SHP77 treated with DMSO at 0.1 percent for 48 hours (cell line): ENCODE measurements around the gene CSAD.
"Not testable (repeated sequence)": the region's sequence is repeated elsewhere in the genome, so short reads cannot be mapped to it uniquely, and the experiment has no call there.

Experiments
- DNase-seq: peaks from one replicate; lab custom pipeline; 2025; lab: John Stamatoyannopoulos, UW

The CSAD gene

GRCh38 chr12:53145383-53146260 is 35.1 kb downstream of the CSAD start:
- DNase-seq = no peak

DNA sequence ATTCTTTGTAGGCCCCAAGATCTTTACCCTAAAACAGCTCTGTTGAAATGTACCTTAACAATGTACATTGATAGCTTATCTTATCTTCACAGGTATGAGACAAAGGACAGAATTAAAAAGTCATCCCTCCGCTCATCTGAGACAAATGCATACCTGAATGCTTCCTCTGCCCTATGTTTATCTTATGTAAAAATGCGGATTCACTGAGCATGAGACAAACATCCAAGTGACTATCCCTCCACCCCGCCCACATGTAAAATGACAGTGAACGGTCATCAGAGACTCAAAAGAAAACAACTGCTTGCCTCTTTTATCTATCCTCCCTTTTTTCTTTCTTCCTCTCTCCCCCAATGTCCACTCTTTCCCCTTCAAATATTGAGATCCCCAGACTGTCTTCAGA is 37.4 kb downstream of the CSAD start:
- DNase-seq = no peak

DNA sequence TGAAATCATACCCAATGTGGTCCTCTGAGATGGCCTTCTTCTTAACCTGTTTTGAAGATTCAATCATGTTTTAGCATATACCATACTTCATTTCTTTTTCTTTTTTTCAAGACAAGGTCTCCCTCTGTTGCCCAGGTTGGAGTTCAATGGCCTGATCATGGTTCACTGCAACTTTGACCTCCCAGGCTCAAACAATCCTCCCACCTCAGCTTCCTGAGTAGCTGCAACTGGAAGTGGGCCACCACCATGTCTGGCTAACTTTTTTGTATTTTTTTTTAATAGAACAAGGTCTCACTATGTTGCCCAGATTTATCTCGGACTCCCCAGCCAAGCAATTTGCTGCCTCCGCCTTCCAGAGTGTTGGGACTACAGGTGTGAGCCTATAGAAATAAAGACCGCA is 47.0 kb downstream of the CSAD start:
- no peak for DNase-seq

- DNase-seq = no peak
Observed at GRCh38 chr12:53131844-53132243, 48.9 kb downstream of the CSAD start.

DNA sequence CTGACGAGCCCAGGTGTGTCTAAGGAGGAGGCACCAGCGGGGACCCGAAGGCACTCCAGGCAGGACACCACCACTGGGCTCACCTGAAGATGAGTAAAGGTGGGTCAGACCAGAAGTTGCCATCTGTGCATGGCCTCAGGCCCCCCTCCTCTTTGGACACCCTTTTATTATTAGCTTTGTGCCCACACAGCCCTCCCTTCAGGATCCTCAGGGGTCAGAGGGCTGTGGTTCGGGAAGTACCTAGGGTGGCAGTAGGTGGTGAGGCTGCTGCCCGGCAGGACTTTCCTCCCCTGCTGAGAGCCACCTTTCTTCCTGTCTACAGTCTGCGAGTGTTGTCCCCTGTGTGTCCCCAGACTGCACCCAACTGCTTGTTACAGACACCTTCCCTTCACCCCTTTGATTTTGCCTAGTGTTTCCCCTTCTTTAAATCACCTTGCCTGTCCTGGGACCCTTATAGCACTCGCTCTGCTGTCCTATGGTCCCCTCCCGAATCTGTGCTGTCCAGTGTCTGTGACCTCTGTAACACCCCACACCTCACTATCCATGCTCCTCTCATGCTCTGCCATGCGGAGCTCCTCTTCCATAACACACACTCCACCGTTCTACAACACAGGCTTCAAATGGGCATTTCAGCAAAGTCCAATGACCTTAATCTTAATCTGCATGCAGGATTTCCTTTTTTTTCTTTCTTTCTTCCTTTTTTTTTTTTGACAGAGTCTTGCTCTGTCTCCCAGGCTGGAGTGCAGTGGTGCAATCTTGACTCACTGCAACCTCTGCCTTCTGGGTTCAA is 51.8 kb downstream of the CSAD start:
- no peak for DNase-seq

DNA sequence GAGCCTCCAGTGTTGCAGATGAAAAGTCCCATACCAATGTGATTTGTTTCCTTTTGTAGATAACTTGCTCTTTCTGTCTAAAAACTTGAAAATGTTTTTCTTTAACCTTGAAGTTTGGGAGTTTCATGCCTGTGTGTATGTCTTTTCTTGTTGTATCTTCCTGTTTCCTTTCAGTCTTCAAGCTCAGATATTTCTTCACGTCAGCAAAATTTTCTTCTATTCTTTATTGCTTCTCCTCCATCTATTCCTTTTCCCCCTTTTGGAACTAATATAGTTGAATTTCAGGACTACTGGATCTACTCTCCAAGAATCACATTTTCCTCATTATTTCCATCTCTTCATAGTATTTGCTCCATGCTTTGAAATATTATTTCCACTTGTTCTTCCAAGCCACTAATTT is 53.6 kb downstream of the CSAD start:
- DNase-seq = no peak

DNA sequence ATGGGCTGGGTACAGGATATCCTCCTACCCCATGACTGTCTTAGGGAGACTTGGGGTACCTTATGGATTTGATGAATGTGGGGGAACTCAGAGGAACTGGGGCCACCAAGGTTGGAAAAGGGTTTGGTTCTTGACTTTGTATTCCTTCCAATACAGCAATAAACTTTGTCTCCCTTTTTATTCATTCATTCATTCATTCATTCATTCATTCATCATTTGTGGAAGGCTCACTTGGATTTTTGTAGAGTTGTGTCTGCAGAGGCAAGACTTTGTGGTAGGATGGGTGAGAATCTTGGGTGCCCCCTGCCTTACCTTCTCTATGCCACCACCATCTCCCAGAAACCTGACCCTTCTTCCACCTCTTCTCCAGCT is 56.4 kb downstream of the CSAD start:
- DNase-seq = no peak

DNA sequence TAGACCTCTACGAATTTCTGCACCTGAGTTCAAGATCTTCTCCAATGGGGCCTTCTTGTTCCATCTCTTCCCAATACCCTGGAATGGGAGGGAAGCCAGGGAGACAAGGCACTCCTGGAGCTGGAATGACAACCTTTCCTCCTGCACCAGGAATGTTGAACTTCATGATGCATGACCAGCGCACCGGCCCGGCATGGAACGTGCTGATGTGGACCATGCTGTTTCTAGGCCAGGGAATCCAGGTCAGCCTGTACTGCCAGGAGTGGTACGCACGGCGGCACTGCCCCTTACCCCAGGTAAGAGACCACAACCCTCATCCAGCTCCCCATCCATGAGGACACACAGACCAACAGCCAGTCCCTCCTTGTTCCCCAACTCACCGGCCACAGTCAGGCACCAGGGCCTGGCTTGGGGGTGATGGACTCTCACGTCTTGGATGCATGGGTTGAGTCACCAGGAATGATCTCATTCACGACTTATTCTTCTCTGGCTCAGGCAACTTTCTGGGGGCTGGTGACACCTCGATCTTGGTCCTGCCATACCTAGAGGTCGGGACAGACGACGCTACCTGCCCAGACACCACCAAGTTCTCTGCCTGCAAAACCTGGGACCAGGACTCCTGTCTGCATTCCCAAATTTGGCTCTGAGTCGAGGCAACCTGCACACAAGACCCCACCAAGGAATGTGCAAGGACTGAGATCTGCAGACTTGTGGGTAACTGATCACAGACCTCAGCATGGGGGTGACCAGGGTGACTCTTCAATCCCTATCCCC is 57.0 kb downstream of the CSAD start:
- DNase-seq = no peak

GRCh38 chr12:53122961-53123468 is 57.7 kb downstream of the CSAD start:
- DNase-seq = no peak

- no peak for DNase-seq
Observed at GRCh38 chr12:53120685-53121525, 59.8 kb downstream of the CSAD start.

- no peak for DNase-seq
Observed at GRCh38 chr12:53118751-53119300, 61.9 kb downstream of the CSAD start.

GRCh38 chr12:53115891-53116648 is 64.7 kb downstream of the CSAD start:
- no peak for DNase-seq

DNA sequence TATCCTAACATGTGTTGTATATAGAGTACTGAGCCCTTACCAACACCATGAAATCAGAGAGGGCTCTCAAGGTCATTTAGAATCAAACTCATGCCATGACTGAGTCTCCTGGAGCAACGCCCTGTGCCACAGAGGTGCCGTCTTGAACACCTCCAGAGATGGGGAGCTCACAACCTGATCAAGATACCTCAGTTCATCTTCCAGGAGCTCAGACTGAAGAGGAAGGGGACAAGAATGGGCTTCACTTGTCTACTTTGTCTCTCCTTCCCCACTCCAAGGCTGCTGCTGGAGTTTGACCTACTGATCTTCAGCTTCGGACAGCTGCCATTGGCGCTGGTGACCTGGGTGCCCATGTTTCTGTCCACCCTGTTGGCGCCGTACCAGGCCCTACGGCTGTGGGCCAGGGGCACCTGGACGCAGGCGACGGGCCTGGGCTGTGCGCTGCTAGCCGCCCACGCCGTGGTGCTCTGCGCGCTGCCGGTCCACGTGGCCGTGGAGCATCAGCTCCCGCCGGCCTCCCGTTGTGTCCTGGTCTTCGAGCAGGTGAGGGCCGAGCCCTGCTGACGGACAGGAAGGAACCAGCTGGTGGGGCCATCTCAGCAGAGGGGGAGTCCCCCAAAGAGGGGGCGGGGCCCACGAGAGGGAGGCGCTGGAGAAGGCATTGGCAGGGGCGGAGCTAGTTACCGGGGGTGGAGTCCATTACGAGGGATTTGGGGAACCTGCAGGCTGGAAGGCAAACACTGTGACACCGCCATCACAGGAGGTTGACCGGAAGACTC is 65.4 kb downstream of the CSAD start:
- no peak for DNase-seq

DNA sequence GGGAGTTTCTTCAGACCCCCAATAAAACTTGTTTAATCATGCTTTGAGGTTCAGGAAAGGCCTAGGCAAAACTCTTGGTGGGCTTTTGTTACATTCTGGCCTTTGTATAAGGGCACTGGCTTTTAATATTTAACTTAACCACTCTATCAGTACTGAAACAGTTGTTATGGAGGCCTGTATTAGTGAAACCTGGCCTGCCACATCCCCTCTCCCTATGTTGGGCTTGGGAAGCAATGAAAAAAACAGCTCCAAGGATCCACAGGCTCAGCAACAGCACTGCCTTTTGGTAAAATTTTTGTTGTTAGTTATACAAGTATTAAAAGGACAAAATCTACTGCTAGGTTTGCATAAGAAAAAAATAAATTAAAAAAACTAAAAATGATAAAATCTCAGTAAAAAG is 66.8 kb downstream of the CSAD start:
- DNase-seq = no peak

GRCh38 chr12:53113136-53113705 is 67.5 kb downstream of the CSAD start:
- no peak for DNase-seq

GRCh38 chr12:53112431-53112830 is 68.3 kb downstream of the CSAD start:
- not testable (repeated sequence) for DNase-seq
